ENCODE data around the gene EIF3F. TPM values are rescaled to one million over a fixed set of nuclear protein-coding genes. Genes with fewer than 3 reads are reported as not detected.
"Not testable (repeated sequence)": the region's sequence is repeated elsewhere in the genome, so short reads cannot be mapped to it uniquely, and the experiment has no call there.

The EIF3F gene
- total RNA-seq, 1 donor from 2014 or later = 327 TPM

GRCh38 chr11:7987560-7987883, 385 bp downstream of the EIF3F start:
- DNase-seq (ENCODE audit: low read depth, low spot score) = not testable (repeated sequence)

GRCh38 chr11:7994581-7995278, 7.6 kb downstream of the EIF3F start:
- DNase-seq (ENCODE audit: low read depth, low spot score) = no peak

- DNase-seq (ENCODE audit: low read depth, low spot score) = no peak
Observed at GRCh38 chr11:7999795-8000194, 12.7 kb downstream of the EIF3F start.

- DNase-seq (ENCODE audit: low read depth, low spot score) = no peak
Observed at GRCh38 chr11:8000390-8000789, 13.3 kb downstream of the EIF3F start.

GRCh38 chr11:8002676-8003075, 15.5 kb downstream of the EIF3F start:
- no peak for DNase-seq (ENCODE audit: low read depth, low spot score)

- no peak for DNase-seq (ENCODE audit: low read depth, low spot score)
Observed at GRCh38 chr11:8003187-8003586, 16.1 kb downstream of the EIF3F start.

GRCh38 chr11:8004008-8004407, 16.9 kb downstream of the EIF3F start:
- no peak for DNase-seq (ENCODE audit: low read depth, low spot score)

GRCh38 chr11:8005556-8005955, 18.4 kb downstream of the EIF3F start:
- no peak for DNase-seq (ENCODE audit: low read depth, low spot score)

GRCh38 chr11:8006349-8006977, 19.3 kb downstream of the EIF3F start:
- DNase-seq (ENCODE audit: low read depth, low spot score) = peak; percentile 24

GRCh38 chr11:8008212-8008611, 21.1 kb downstream of the EIF3F start:
- no peak for DNase-seq (ENCODE audit: low read depth, low spot score)

- DNase-seq (ENCODE audit: low read depth, low spot score) = no peak
Observed at GRCh38 chr11:8009856-8010255, 22.7 kb downstream of the EIF3F start.

GRCh38 chr11:8011371-8011770, 24.2 kb downstream of the EIF3F start:
- DNase-seq (ENCODE audit: low read depth, low spot score) = no peak

- DNase-seq (ENCODE audit: low read depth, low spot score) = no peak
Observed at GRCh38 chr11:8011981-8012444, 24.9 kb downstream of the EIF3F start.

GRCh38 chr11:8013833-8014232, 26.7 kb downstream of the EIF3F start:
- DNase-seq (ENCODE audit: low read depth, low spot score) = no peak

GRCh38 chr11:8015753-8016239, 28.7 kb downstream of the EIF3F start:
- DNase-seq (ENCODE audit: low read depth, low spot score) = no peak

- no peak for DNase-seq (ENCODE audit: low read depth, low spot score)
Observed at GRCh38 chr11:8016440-8016839, 29.3 kb downstream of the EIF3F start.

GRCh38 chr11:8017071-8017470, 29.9 kb downstream of the EIF3F start:
- no peak for DNase-seq (ENCODE audit: low read depth, low spot score)

GRCh38 chr11:8017894-8018483, 30.9 kb downstream of the EIF3F start:
- no peak for DNase-seq (ENCODE audit: low read depth, low spot score)

- no peak for DNase-seq (ENCODE audit: low read depth, low spot score)
Observed at GRCh38 chr11:8018484-8019313, 31.6 kb downstream of the EIF3F start.

- no peak for DNase-seq (ENCODE audit: low read depth, low spot score)
Observed at GRCh38 chr11:8019314-8020243, 32.4 kb downstream of the EIF3F start.

- no peak for DNase-seq (ENCODE audit: low read depth, low spot score)
Observed at GRCh38 chr11:8020244-8020597, 33.1 kb downstream of the EIF3F start.

All from pulmonary artery endothelial cell (primary cell).